HEK293 (cell line): ENCODE measurements around the gene RAB7A.

Experiments
- CTCF ChIA-PET: fragments of 350-600 bp; formaldehyde crosslinking; extraction: SDS; loops from one replicate; lab custom pipeline; 2021; ENCODE audit warnings: antibody characterized with exemption; lab: Yijun Ruan, JAX
- POLR2A ChIA-PET: fragments of 300-600 bp; formaldehyde crosslinking; extraction: SDS; loops from one replicate; lab custom pipeline; 2020; ENCODE audit warnings: antibody characterized with exemption, inconsistent platforms; lab: Yijun Ruan, JAX
- H3K27ac ChIP-seq: fragments of 200-500 bp; sonication (Bioruptor generic); 2 replicates; pipeline ENCODE4 v1.5.1; 2014; ENCODE audit warnings: low read depth, low read length, control low read depth, inconsistent platforms; ENCODE audit errors: extremely low read depth
- H3K36me3 ChIP-seq, 2 experiments: fragments of 200-500 bp in 1 of 2; sonication (Bioruptor generic) in 1 of 2; 1 replicate in 1 of 2; 2 replicates in 1 of 2; pipeline ENCODE4 v1.5.1; 2014 to 2017; ENCODE audit warnings: inconsistent platforms in 2 of 2, low read length in 2 of 2; ENCODE audit not compliant: control insufficient read depth in 2 of 2, insufficient read depth in 1 of 2
- H3K4me1 ChIP-seq: fragments of 200-500 bp; sonication (Bioruptor generic); 2 replicates; pipeline ENCODE4 v1.5.1; 2014; ENCODE audit warnings: mild to moderate bottlenecking, low read length, inconsistent platforms; ENCODE audit not compliant: control insufficient read depth, insufficient read depth
- H3K4me3 ChIP-seq: 2 replicates; pipeline ENCODE4 v1.5.1; 2011; ENCODE audit warnings: low read depth, mild to moderate bottlenecking, control low read depth, low read length, moderate library complexity
- H3K9me3 ChIP-seq: fragments of 200-500 bp; sonication (Bioruptor generic); 2 replicates; pipeline ENCODE4 v1.5.1; 2014; ENCODE audit warnings: low read depth, low read length, inconsistent platforms; ENCODE audit not compliant: control insufficient read depth, insufficient read depth
- FEZF1 ChIP-seq: fragments of 450-650 bp; formaldehyde crosslinking; IDR thresholded peaks from 2 replicates; pipeline ENCODE4 v1.5.1; 2016; ENCODE audit warnings: missing biosample characterization, missing genetic modification characterization
- IKZF3 ChIP-seq: fragments of 450-650 bp; IDR thresholded peaks from 2 replicates; pipeline ENCODE4 v1.5.0; 2018; ENCODE audit warnings: missing biosample characterization, mild to moderate bottlenecking, missing genetic modification characterization, moderate library complexity
- PRDM10 ChIP-seq: fragments of 450-650 bp; formaldehyde crosslinking; IDR thresholded peaks from 2 replicates; pipeline ENCODE4 v1.5.1; 2016; ENCODE audit warnings: missing biosample characterization, missing genetic modification characterization
- SALL2 ChIP-seq: fragments of 450-650 bp; formaldehyde crosslinking; IDR thresholded peaks from 2 replicates; pipeline ENCODE4 v1.5.0; 2017; ENCODE audit warnings: missing biosample characterization, mild to moderate bottlenecking, missing genetic modification characterization, borderline replicate concordance
- SCRT1 ChIP-seq: fragments of 450-650 bp; formaldehyde crosslinking; IDR thresholded peaks from 2 replicates; pipeline ENCODE4 v1.5.1; 2016; ENCODE audit warnings: missing biosample characterization, missing genetic modification characterization, borderline replicate concordance
- SP7 ChIP-seq: fragments of 450-650 bp; formaldehyde crosslinking; IDR thresholded peaks from 2 replicates; pipeline ENCODE4 v1.5.1; 2016; ENCODE audit warnings: missing biosample characterization, missing genetic modification characterization
- YY1 ChIP-seq: fragments of 450-650 bp; formaldehyde crosslinking; IDR thresholded peaks from 2 replicates; pipeline ENCODE4 v1.5.1; 2018; ENCODE audit warnings: missing biosample characterization, missing genetic modification characterization
- YY2 ChIP-seq: fragments of 450-650 bp; formaldehyde crosslinking; IDR thresholded peaks from 2 replicates; pipeline ENCODE4 v1.5.1; 2016; ENCODE audit warnings: missing biosample characterization, missing genetic modification characterization
- ZBTB11 ChIP-seq: fragments of 450-650 bp; formaldehyde crosslinking; conservative IDR thresholded peaks from 2 replicates; pipeline ENCODE4 v1.5.1; 2016; ENCODE audit warnings: low read depth, missing biosample characterization, missing genetic modification characterization
- ZBTB20 ChIP-seq: fragments of 450-650 bp; formaldehyde crosslinking; IDR thresholded peaks from 2 replicates; pipeline ENCODE4 v1.5.1; 2016; ENCODE audit warnings: missing biosample characterization, missing genetic modification characterization
- ZBTB49 ChIP-seq: fragments of 450-650 bp; formaldehyde crosslinking; IDR thresholded peaks from 2 replicates; pipeline ENCODE4 v1.5.1; 2016; ENCODE audit warnings: missing biosample characterization, missing genetic modification characterization, low read depth
- ZNF311 ChIP-seq: fragments of 450-650 bp; formaldehyde crosslinking; IDR thresholded peaks from 2 replicates; pipeline ENCODE4 v1.5.1; 2017; ENCODE audit warnings: missing biosample characterization, missing genetic modification characterization, borderline replicate concordance
- ZNF324 ChIP-seq: fragments of 450-650 bp; formaldehyde crosslinking; IDR thresholded peaks from 2 replicates; pipeline ENCODE4 v1.5.1; 2016; ENCODE audit warnings: missing biosample characterization, missing genetic modification characterization
- ZNF335 ChIP-seq: fragments of 450-650 bp; formaldehyde crosslinking; conservative IDR thresholded peaks from 2 replicates; pipeline ENCODE4 v1.5.1; 2016; ENCODE audit warnings: missing biosample characterization, missing genetic modification characterization
- ZNF423 ChIP-seq: fragments of 450-650 bp; formaldehyde crosslinking; IDR thresholded peaks from 2 replicates; pipeline ENCODE4 v1.5.1; 2016; ENCODE audit warnings: missing biosample characterization, missing genetic modification characterization
- ZNF501 ChIP-seq: fragments of 450-650 bp; formaldehyde crosslinking; IDR thresholded peaks from 2 replicates; pipeline ENCODE4 v1.5.1; 2016; ENCODE audit warnings: missing biosample characterization, missing genetic modification characterization
- ZNF639 ChIP-seq: fragments of 450-650 bp; formaldehyde crosslinking; IDR thresholded peaks from 2 replicates; pipeline ENCODE4 v1.5.1; 2016; ENCODE audit warnings: missing biosample characterization, missing genetic modification characterization
- ZNF658 ChIP-seq: fragments of 450-650 bp; formaldehyde crosslinking; IDR thresholded peaks from 2 replicates; pipeline ENCODE4; 2016; ENCODE audit warnings: missing biosample characterization, missing genetic modification characterization

Gene RAB7A

GRCh38 chr3:128720891-128721290, 5.1 kb upstream of the RAB7A start:
- POLR2A ChIA-PET = no interaction called here
- H3K4me1 ChIP-seq = no peaks in the 10 kb centered on the region
- no peak overlapping the region for H3K27ac ChIP-seq
- no peak for TF ChIP-seq ZNF501 (tag by site-specific recombination)
- CTCF ChIA-PET = no interaction called here
- H3K9me3 ChIP-seq = no peaks in the 10 kb centered on the region
- H3K4me3 ChIP-seq = no peak overlapping the region
- no peaks in the 10 kb centered on the region for H3K36me3 ChIP-seq

- no peak overlapping the region for H3K4me3 ChIP-seq
- ChIA-PET POLR2A (no interaction called here), CTCF (no interaction called here)
- H3K27ac ChIP-seq = no peak overlapping the region
- TF ChIP-seq ZNF658 (tag by site-specific recombination) (no peak), ZNF423 (no peak), IKZF3 (tag by site-specific recombination) (no peak), ZBTB11 (tag by site-specific recombination) (no peak), FEZF1 (no peak), SALL2 (tag by site-specific recombination) (no peak), ZNF639 (tag by site-specific recombination) (no peak), SCRT1 (tag by site-specific recombination) (no peak), ZBTB49 (tag by site-specific recombination) (no peak)
- no peaks in the 10 kb centered on the region for H3K36me3 ChIP-seq
- no peaks in the 10 kb centered on the region for H3K4me1 ChIP-seq
- H3K9me3 ChIP-seq = no peaks in the 10 kb centered on the region
Observed at GRCh38 chr3:128723477-128723876, 2.5 kb upstream of the RAB7A start.

- H3K36me3 ChIP-seq = peaks cover 0 to 2% of the 10 kb centered on the region in 2 experiments; a peak in 1 of 3 replicates
- ChIA-PET POLR2A (interaction anchor here (1.0 to 1.6 kb wide), 2 partner anchors 45 to 75 kb away, joined by 3 to 5 read pairs; no protein-coding TSS in a partner anchor), CTCF (interaction anchor here (1.0 kb wide), 3 partner anchors 44 to 108 kb away, joined by 4 to 6 read pairs (median 4); no protein-coding TSS in a partner anchor)
- H3K4me3 ChIP-seq = no peak overlapping the region
- H3K27ac ChIP-seq = no peak overlapping the region
- H3K4me1 ChIP-seq = no peaks in the 10 kb centered on the region
- no peaks in the 10 kb centered on the region for H3K9me3 ChIP-seq
- TF ChIP-seq ZNF324 (tag by site-specific recombination) = 0 out of 2 replicates have a peak, but pooled peaks have one; percentile 81
- TF ChIP-seq YY1 (tag by site-specific recombination) = peak; percentile 98
- TF ChIP-seq YY2 (tag by site-specific recombination) = peak; percentile 99; the same call in 1 of the 2 replicates
- TF ChIP-seq ZNF335 = peak; percentile 78
- TF ChIP-seq PRDM10 (tag by site-specific recombination) = peak; percentile 63
- TF ChIP-seq ZNF311 = no peak
- 0 out of 2 replicates have a peak, but pooled peaks have one; percentile 33 for TF ChIP-seq SP7 (tag by site-specific recombination)
- no peak for TF ChIP-seq ZBTB20 (tag by site-specific recombination)
Observed at GRCh38 chr3:128725547-128726022, 398 bp upstream of the RAB7A start.
